CD1c-positive myeloid dendritic cell (primary cell): ENCODE results near the gene VSIG1.

Experiments used
- DNase-seq: peaks from one replicate; pipeline ENCODE4 v3.0.0-alpha.2; 2016; ENCODE audit errors: extremely low spot score

Gene VSIG1

DNA sequence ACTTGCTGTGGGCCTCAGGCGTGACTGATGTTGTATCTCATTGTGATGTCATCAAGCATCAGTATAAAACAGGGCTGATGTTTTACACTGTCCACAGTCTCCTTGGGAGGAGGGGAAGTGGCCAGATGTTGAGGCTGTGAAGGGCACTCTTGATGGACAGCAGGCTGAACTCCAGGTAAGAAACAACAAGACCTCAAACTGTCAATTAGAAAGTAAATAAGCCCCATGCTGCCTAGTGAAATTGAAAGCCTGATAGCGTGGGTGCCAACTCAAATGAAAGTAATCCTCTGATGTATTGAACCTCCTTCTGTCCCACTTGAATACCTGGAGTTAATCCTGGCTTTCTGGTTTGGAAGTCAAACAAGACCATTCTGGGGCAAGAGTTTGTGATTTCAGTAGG is 19.7 kb downstream of the VSIG1 start:
- DNase-seq, result no peak

- DNase-seq, result no peak
Measured at GRCh38 chrX:108068121-108068520, 23.3 kb downstream of the VSIG1 start.

DNA sequence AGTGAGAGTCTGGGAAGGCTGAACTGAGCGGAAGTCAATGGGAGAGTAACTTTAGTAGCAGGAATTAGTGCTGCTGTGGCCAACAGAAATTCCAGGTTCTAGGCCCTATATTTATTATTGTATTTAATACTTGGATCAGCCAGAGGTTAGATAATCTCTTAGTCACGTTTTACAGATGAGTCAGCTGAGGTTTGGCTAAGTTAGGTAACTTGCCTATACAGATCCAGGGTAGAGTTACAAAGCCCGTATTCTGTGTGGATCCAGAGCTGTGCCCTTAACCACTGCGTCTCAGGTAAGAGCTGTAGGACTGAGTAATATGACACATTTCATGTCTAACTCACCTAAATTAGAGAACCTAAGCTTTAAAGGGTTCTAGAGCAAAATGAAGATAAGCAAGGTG is 26.0 kb downstream of the VSIG1 start:
- DNase-seq, result no peak

GRCh38 chrX:108071578-108071977 is 26.7 kb downstream of the VSIG1 start:
- no peak for DNase-seq

DNA sequence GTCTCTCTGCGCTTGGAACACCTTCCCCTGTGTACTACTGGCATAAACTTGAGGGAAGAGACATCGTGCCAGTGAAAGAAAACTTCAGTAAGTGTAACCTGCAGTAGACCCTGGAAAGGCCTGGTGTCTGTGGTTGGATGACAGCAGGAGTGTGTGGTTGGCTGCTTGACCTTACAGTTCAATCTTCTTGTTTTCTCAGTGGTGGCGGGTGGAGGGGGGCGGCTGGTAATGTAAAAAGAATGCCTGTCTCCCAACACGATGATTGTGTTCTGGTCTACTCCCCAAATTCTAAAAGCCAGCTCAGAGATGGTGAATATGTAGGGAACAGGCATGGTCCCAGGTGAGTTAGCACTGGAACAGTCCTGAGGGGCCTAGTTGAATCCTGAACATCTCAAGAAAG is 27.9 kb downstream of the VSIG1 start:
- DNase-seq, result no peak

GRCh38 chrX:108081110-108081509 is 36.2 kb downstream of the VSIG1 start:
- no peak for DNase-seq

GRCh38 chrX:108087792-108088191 is 42.9 kb downstream of the VSIG1 start:
- DNase-seq, result no peak

DNA sequence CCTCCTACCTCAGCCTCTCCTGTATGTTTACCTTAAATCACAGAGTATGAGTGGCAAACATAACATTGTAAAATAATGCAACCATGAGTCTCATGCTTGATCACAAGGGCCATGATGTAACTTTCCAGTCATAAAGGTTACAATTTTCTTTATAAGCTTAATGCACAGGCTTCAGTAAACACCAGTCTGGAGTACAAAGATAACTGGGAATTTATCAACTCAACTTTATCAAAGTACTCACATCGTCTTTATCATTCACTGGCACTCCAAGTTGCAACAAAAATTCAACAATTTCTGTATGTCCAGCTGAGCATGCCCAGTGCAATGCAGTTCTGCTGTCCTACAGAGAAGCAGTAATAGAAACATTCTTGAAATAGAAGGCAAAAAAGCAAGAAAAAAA is 43.6 kb downstream of the VSIG1 start:
- no peak for DNase-seq

DNA sequence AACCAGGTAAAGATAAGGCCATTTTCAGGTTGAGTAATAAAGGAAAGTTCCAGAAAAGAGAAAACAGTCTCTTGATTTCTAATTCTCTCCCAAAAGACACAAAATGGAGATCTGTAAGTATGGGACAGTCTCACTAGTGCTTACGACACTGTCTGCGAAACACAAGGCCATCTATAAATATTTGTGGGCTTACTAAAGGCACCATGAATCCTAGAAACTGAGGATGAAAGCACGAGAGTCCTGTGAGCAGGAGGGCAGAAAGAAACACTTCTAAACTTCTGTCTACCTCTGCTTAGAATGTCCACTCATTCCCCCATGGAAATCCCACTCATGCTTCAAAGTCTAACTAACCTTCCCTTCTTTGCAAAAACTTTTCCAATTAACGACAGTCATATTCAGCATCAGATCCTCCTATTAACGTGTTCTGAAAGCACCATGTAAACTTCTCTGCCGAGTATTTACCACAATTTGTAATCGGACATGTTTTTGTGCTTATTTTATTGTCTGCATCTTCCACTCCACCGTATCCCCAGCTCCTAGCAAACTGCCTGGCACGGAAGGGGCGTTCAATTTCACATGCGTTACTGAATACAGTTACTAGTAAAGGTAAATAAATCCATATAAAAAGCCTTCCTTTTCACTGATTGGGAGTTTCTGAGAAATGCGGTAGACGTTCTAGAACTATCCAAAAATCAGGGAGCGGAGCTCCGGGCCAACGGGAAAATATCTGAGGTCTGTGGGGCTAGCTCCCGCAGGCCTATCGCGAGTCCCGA is 45.8 kb downstream of the VSIG1 start:
- DNase-seq, result peak; percentile 1

DNA sequence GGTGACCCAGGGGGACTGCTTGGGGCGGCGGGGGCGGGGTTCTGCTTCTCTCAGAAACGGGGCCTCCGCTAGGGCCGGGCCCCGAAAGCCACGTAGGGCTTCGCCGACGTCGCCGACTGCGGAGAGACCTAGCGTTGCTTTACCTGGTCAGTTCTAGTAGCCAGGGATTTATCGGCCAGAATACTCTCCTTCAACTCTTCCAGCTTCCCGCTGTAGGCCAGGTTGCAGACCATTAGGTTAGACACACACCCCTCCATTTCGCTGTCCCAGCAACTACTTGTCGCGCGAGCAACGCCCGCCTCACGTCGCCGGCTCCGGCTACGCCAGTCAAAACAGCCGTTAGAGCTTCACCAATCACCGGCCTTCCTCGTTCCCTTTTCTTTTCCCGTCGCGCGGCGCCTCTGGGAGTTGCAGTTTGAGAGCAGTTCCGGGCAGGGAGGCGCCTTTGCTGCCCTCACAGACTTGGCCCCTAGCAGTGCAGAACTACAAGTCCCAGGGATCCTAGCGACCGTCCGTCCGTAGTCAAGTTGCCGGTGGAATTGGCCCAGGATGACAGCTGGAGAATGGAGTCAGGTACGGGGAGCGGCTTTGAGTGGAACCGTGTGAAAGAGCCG is 46.5 kb downstream of the VSIG1 start, which contains the start of the genes ATG4A and PSMD10:
ATG4A (plus strand) TSS at position 515 of the 614 bp plus-strand sequence; CDS start at position 564, 49 bp downstream.
PSMD10 (minus strand) TSS at position 279 of the 614 bp plus-strand sequence; CDS start at position 257, 22 bp downstream.
- peak; percentile 95 for DNase-seq

DNA sequence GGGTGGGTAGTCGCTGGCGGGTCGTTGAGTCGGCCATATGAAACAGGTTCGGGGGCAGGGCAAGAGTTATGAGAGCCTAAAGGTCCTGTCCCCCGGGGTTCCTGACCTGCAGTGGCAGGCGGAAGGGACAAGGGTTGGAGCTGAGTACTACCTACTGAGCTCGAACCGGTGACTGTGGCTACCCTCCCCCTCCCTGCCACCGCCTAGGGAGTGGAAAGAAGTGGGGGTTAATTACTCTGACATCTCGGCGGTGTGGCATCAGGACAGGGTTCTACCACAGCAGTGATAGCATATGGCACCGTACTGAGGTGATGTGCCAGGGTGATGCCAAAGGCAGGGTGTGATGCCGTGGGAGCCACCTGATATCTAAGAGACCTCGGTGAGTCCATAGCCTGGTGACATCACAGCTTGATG is 47.0 kb downstream of the VSIG1 start:
- no peak for DNase-seq

GRCh38 chrX:108097380-108097779 is 52.5 kb downstream of the VSIG1 start:
- DNase-seq, result no peak

DNA sequence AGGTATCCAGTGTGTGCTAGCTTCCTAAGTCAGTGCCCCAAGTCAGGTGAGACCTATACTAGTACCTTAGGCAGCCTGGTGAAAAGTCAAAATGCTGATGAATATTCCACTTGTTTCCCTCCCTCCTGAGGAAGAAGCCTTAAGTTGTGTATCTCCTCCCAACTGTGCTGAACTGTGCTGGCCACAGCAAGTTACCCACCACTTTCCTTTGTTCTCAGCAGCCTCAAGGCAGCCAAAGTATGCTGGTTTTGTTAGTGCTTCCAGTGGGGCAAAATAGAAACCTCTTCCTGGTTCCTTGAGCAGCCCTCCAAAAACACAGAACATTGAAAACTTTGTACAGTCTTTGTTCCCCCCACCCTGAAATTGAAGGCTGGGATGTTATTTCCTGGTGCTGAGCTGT is 60.6 kb downstream of the VSIG1 start:
- DNase-seq, result no peak

GRCh38 chrX:108114541-108114940 is 69.7 kb downstream of the VSIG1 start:
- no peak for DNase-seq

GRCh38 chrX:108117988-108118387 is 73.1 kb downstream of the VSIG1 start:
- DNase-seq, result no peak

DNA sequence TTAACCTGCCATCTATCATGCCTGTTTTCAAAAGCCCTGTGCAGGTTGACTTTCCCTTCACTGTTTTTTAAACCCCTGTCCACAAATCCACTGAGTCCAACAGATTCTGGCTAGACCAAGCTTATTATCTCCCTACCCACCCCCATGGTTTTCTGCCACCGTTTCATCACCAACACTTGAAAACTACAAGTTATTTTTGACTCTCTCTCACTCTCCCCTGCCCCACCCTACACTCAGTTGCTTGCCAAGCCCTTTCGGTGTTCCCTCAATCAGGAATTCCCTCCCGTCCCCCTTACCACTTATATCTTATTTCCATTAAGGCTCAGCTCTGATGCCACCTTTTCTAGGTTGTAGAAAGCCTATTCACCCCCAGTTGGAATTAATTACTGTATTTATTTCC is 76.4 kb downstream of the VSIG1 start:
- DNase-seq, result no peak

DNA sequence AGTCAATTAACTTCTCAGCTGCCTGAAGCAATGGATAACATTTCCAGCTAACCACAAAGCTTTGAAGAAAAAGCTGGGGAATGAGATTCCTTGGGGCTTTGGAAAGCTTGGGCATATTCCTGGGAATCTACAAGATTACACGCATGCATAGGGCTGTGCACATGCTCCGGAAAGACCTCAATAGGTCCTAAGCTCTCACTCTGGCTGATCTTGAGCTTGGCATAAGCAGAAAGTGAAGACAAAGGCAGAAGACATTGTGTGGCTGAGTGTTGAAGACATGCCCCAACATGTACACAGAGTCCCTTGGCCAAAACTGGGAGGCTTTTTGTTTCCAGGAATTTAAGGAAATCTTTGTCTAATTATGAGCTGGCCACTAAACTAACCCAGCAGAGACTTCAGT is 77.9 kb downstream of the VSIG1 start:
- no peak for DNase-seq

GRCh38 chrX:108123591-108124366 is 78.9 kb downstream of the VSIG1 start:
- DNase-seq, result no peak

- no peak for DNase-seq
Measured at GRCh38 chrX:108126661-108127060, 81.8 kb downstream of the VSIG1 start.

DNA sequence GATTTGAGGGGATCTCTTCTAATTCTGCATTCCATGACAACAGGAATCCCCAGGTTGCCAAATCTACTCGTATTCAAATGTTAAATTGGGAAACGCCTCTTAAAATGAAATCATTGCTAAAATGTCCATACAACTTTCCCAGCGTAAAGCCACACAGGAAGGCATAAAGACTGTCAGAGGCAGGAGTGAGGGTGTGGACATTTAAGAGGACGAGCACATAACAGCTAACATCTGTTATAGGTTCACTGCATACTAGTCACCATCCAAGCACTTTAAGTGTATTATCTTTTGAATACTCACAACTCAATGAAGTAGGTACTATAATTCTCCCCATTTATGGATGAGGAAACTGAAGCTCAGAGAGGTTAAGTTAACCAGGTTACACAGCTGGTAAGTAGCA is 82.3 kb downstream of the VSIG1 start:
- no peak for DNase-seq
